Breast epithelium (tissue), 3 donors: ENCODE data around the gene TMIGD1.

Experiments used
- POLR2A ChIP-seq: fragments of 450-650 bp; IDR thresholded peaks from one replicate; pipeline ENCODE4 v1.6.1; 2016; ENCODE audit warnings: antibody characterized with exemption, mild to moderate bottlenecking, moderate library complexity
- TF ChIP-seq, protein P1 (sequence below), 3 donors: fragments of 450-650 bp; IDR thresholded peaks; one replicate each; pipeline ENCODE4 v1.5.1; 2016 to 2017; ENCODE audit warnings: antibody characterized with exemption in 3 of 3, mild to moderate bottlenecking in 3 of 3, moderate library complexity in 3 of 3

DNA sequence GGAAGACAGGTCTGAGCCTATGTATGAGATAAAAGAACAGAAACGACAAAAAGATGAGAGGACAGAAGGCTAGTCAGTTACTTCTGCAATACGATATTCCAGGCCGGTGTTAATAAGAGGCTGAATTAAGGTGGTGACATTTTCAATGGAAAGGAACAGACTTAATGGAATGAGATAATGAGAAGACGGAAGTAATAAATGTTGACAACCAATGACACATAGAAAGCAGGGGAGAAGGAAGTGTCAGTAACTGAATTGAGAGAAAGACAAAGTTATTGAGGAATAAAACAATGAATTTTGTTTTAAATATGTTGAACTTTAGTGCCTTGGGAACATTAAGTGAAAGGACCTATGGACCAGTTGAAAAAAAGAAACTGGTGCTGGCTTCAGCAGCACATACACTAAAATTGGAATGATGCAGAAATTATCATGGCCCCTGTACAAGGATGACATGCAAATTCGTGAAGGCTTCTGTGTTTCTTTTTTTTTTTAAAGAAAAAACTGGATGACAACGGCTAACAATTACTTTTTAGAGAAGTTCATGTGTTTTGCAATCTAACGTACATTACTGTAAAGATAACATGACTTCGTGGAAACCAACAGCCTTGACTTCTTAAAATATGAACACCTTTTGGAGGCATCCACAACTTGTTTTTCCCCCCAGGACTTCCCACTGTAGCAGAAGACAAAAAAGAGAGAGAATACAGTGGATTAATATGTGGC is 26.4 kb upstream of the TMIGD1 start:
- TF ChIP-seq, protein P1, sequence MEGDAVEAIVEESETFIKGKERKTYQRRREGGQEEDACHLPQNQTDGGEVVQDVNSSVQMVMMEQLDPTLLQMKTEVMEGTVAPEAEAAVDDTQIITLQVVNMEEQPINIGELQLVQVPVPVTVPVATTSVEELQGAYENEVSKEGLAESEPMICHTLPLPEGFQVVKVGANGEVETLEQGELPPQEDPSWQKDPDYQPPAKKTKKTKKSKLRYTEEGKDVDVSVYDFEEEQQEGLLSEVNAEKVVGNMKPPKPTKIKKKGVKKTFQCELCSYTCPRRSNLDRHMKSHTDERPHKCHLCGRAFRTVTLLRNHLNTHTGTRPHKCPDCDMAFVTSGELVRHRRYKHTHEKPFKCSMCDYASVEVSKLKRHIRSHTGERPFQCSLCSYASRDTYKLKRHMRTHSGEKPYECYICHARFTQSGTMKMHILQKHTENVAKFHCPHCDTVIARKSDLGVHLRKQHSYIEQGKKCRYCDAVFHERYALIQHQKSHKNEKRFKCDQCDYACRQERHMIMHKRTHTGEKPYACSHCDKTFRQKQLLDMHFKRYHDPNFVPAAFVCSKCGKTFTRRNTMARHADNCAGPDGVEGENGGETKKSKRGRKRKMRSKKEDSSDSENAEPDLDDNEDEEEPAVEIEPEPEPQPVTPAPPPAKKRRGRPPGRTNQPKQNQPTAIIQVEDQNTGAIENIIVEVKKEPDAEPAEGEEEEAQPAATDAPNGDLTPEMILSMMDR (IDR thresholded peaks at IDR 0.05), result no peak
- no peak for TF ChIP-seq POLR2A
